ENCODE results near the gene HGF.

DNA sequence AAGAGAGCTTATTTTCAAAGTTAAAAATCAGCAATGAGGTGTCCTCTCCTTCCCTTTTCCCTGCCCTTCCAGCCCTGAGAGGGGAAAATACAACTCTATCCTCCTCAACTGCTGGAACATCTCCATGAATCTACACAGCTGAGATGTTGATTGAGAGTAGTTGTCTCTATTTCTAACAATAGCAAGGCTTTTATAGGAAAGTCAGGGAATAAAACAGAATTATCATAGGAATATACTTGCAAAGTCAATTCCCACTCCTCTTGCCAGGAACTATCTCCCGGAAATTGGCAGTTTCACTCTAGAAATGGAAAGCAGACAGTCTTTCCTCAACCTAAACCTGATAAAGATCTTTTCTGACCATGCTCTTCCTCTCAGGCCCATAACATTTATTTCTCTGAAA is 8.8 kb downstream of the HGF start:
- TF ChIP-seq GATA3 (IDR thresholded peaks at IDR 0.05; ENCODE audit: low read depth, low read length) = 0 out of 2 replicates have a peak, but pooled peaks have one; percentile 24
- no peak for TF ChIP-seq GATA2 (IDR thresholded peaks at IDR 0.05; ENCODE audit: low read depth, low read length)

Measured in SH-SY5Y (cell line).